IPS DF 6.9 (cell line): ENCODE results near the gene ZKSCAN4.

Experiments
- DNase-seq: peaks from one replicate; pipeline ENCODE4 v3.0.0-alpha.2; 2013; ENCODE audit warnings: low read depth, low spot score
- H3K27ac ChIP-seq: one replicate; pipeline ENCODE4 v1.5.1; 2013; ENCODE audit warnings: low read length, control low read depth
- H3K27me3 ChIP-seq: 2 replicates; pipeline ENCODE4 v1.6.1; 2013; ENCODE audit warnings: mild to moderate bottlenecking, low read length; ENCODE audit not compliant: control insufficient read depth, insufficient read depth
- H3K36me3 ChIP-seq: 2 replicates; pipeline ENCODE4 v1.6.1; 2013; ENCODE audit warnings: low read length; ENCODE audit not compliant: control insufficient read depth, insufficient read depth
- H3K4me1 ChIP-seq: 2 replicates; pipeline ENCODE4 v1.6.1; 2013; ENCODE audit warnings: low read length; ENCODE audit not compliant: control insufficient read depth, insufficient read depth
- H3K4me3 ChIP-seq: 2 replicates; pipeline ENCODE4 v1.5.1; 2013; ENCODE audit warnings: mild to moderate bottlenecking, low read length
- H3K9me3 ChIP-seq: 2 replicates; pipeline ENCODE4 v1.6.1; 2013; ENCODE audit warnings: low read length, inconsistent platforms; ENCODE audit not compliant: control insufficient read depth, insufficient read depth
- WGBS: extraction: QIAGEN DNeasy Blood & Tissue Kit; methylation state at CpG from one replicate; pipeline ENCODE4 v1.1.7; 2013; ENCODE audit warnings: mixed read lengths, missing lambda C conversion rate; ENCODE audit not compliant: insufficient read length, insufficient coverage; 5-methylcytosine and 5-hydroxymethylcytosine counted together

The ZKSCAN4 gene

GRCh38 chr6:28209753-28210535 lies 42.1 kb downstream of the ZKSCAN4 start:
- WGBS, result no CpG with 5 or more reads among the region's 7 CpGs
- Histone ChIP-seq H3K4me1 (0 out of 2 replicates have a peak, but pooled peaks cover 1% of the 10 kb centered on the region), H3K4me3 (no peak overlapping the region), H3K27ac (no peak overlapping the region), H3K27me3 (peaks cover 37% of the 10 kb centered on the region), H3K36me3 (no peaks in the 10 kb centered on the region), H3K9me3 (no peaks in the 10 kb centered on the region)
- no peak for DNase-seq

GRCh38 chr6:28208111-28208659 lies 43.9 kb downstream of the ZKSCAN4 start:
- Histone ChIP-seq H3K27ac (no peak overlapping the region), H3K27me3 (peaks cover 38% of the 10 kb centered on the region), H3K9me3 (no peaks in the 10 kb centered on the region), H3K4me3 (peak overlapping the region; percentile 9; the same call in 1 of the 2 replicates), H3K36me3 (no peaks in the 10 kb centered on the region), H3K4me1 (0 out of 2 replicates have a peak, but pooled peaks cover 1% of the 10 kb centered on the region)
- no CpG with 5 or more reads among the region's 23 CpGs for WGBS
- no peak for DNase-seq

GRCh38 chr6:28207510-28208110 lies 44.5 kb downstream of the ZKSCAN4 start:
- 0 out of 2 replicates have a peak, but pooled peaks cover 1% of the 10 kb centered on the region for H3K4me1 ChIP-seq
- no peaks in the 10 kb centered on the region for H3K36me3 ChIP-seq
- no peak overlapping the region for H3K27ac ChIP-seq
- H3K4me3 ChIP-seq, result peak overlapping the region; percentile 30; the same call in 1 of the 2 replicates
- H3K9me3 ChIP-seq, result no peaks in the 10 kb centered on the region
- WGBS, result no CpG with 5 or more reads among the region's 35 CpGs
- DNase-seq, result no peak
- peaks cover 38% of the 10 kb centered on the region for H3K27me3 ChIP-seq

GRCh38 chr6:28206928-28207509 lies 45.0 kb downstream of the ZKSCAN4 start:
- no peaks in the 10 kb centered on the region for H3K9me3 ChIP-seq
- H3K36me3 ChIP-seq, result no peaks in the 10 kb centered on the region
- WGBS, result no CpG with 5 or more reads among the region's 15 CpGs
- H3K27me3 ChIP-seq, result peaks cover 38% of the 10 kb centered on the region
- no peak for DNase-seq
- H3K4me1 ChIP-seq, result 0 out of 2 replicates have a peak, but pooled peaks cover 1% of the 10 kb centered on the region
- H3K4me3 ChIP-seq, result peak overlapping the region; percentile 30; the same call in 1 of the 2 replicates
- no peak overlapping the region for H3K27ac ChIP-seq

GRCh38 chr6:28206527-28206926 lies 45.5 kb downstream of the ZKSCAN4 start:
- 0 out of 2 replicates have a peak, but pooled peaks cover 1% of the 10 kb centered on the region for H3K4me1 ChIP-seq
- WGBS, result no CpG with 5 or more reads among the region's 3 CpGs
- H3K36me3 ChIP-seq, result no peaks in the 10 kb centered on the region
- H3K9me3 ChIP-seq, result no peaks in the 10 kb centered on the region
- no peak overlapping the region for H3K4me3 ChIP-seq
- no peak overlapping the region for H3K27ac ChIP-seq
- no peak for DNase-seq
- peaks cover 38% of the 10 kb centered on the region for H3K27me3 ChIP-seq

GRCh38 chr6:28205879-28206278 lies 46.2 kb downstream of the ZKSCAN4 start:
- DNase-seq, result no peak
- Histone ChIP-seq H3K36me3 (no peaks in the 10 kb centered on the region), H3K4me3 (no peak overlapping the region), H3K27ac (no peak overlapping the region), H3K27me3 (peaks cover 38% of the 10 kb centered on the region), H3K9me3 (no peaks in the 10 kb centered on the region), H3K4me1 (0 out of 2 replicates have a peak, but pooled peaks cover 1% of the 10 kb centered on the region)
- no CpG with 5 or more reads among the region's 1 CpG for WGBS

- peaks cover 26% of the 10 kb centered on the region for H3K27me3 ChIP-seq
- no peak overlapping the region for H3K4me3 ChIP-seq
- H3K9me3 ChIP-seq, result no peaks in the 10 kb centered on the region
- DNase-seq, result no peak
- H3K4me1 ChIP-seq, result 0 out of 2 replicates have a peak, but pooled peaks cover 1% of the 10 kb centered on the region
- H3K36me3 ChIP-seq, result no peaks in the 10 kb centered on the region
- H3K27ac ChIP-seq, result no peak overlapping the region
- no CpG with 5 or more reads among the region's 4 CpGs for WGBS
Observed at GRCh38 chr6:28203201-28203600, 48.9 kb downstream of the ZKSCAN4 start.

GRCh38 chr6:28200020-28200419 lies 52.0 kb downstream of the ZKSCAN4 start:
- DNase-seq, result no peak
- no peak overlapping the region for H3K27ac ChIP-seq
- H3K9me3 ChIP-seq, result no peaks in the 10 kb centered on the region
- H3K4me1 ChIP-seq, result no peaks in the 10 kb centered on the region
- no peaks in the 10 kb centered on the region for H3K36me3 ChIP-seq
- H3K4me3 ChIP-seq, result no peak overlapping the region
- H3K27me3 ChIP-seq, result peaks cover 1% of the 10 kb centered on the region; the same call in 1 of the 2 replicates
- no CpG with 5 or more reads among the region's 1 CpG for WGBS
